Fibroblast of pulmonary artery (primary cell): ENCODE data around the gene TRPV2.

Experiments used
- DNase-seq: peaks from one replicate; pipeline ENCODE4 v3.0.0-alpha.2; 2010; ENCODE audit warnings: low read depth
- H3K4me3 ChIP-seq: replicated peaks from 2 replicates; pipeline ENCODE4 v1.5.1; 2011; ENCODE audit warnings: low read depth, mild to moderate bottlenecking, control low read depth, low read length, moderate library complexity
- CTCF ChIP-seq: IDR thresholded peaks from 2 replicates; pipeline ENCODE4 v1.5.1; 2011; ENCODE audit warnings: mild to moderate bottlenecking, control low read depth, low read length, inconsistent platforms; ENCODE audit errors: missing control alignments

The TRPV2 gene

GRCh38 chr17:16472539-16472938 lies 57.2 kb downstream of the TRPV2 start:
- DNase-seq = no peak
- no peak overlapping the region for H3K4me3 ChIP-seq
- no peak for TF ChIP-seq CTCF

- no peak for TF ChIP-seq CTCF
- DNase-seq = no peak
Observed at GRCh38 chr17:16473044-16474011, 58.0 kb downstream of the TRPV2 start.

GRCh38 chr17:16474012-16474725 lies 58.8 kb downstream of the TRPV2 start:
- TF ChIP-seq CTCF = no peak
- H3K4me3 ChIP-seq = no peak overlapping the region
- no peak for DNase-seq

More at GRCh38 chr17:16473044-16474011, 58.0 kb downstream of the TRPV2 start:
- H3K4me3 ChIP-seq = no peak overlapping the region

- DNase-seq = no peak
- no peak for TF ChIP-seq CTCF
Observed at GRCh38 chr17:16475179-16475704, 59.9 kb downstream of the TRPV2 start.

GRCh38 chr17:16477255-16477654 lies 61.9 kb downstream of the TRPV2 start:
- H3K4me3 ChIP-seq = no peak overlapping the region
- TF ChIP-seq CTCF = no peak

More at GRCh38 chr17:16475179-16475704, 59.9 kb downstream of the TRPV2 start:
- no peak overlapping the region for H3K4me3 ChIP-seq

GRCh38 chr17:16477666-16478065 lies 62.3 kb downstream of the TRPV2 start:
- H3K4me3 ChIP-seq = no peak overlapping the region
- no peak for TF ChIP-seq CTCF
- no peak for DNase-seq

More at GRCh38 chr17:16477255-16477654, 61.9 kb downstream of the TRPV2 start:
- peak; percentile 83 for DNase-seq
